K562 (cell line): ENCODE results near the gene ENTR1. TPM values are rescaled to one million over a fixed set of nuclear protein-coding genes. Genes with fewer than 3 reads are reported as not detected.

ENCODE experiments used
- ATAC-seq: fragments of 200-7000 bp; cut with Tn5 transposase; 3 replicates; pipeline ENCODE4 v1.9.1; 2020; ENCODE audit warnings: moderate library complexity
- BruUV-seq: library from RNA; stranded (reverse); fragments of 400-500 nt; replicated peaks from 2 replicates; lab custom pipeline; 2021; lab: Mats Ljungman, UMichigan
- CTCF ChIA-PET: fragments of 300-600 bp; formaldehyde crosslinking; extraction: SDS; loops from one replicate; lab custom pipeline; 2021; ENCODE audit warnings: low intra/inter-chr PET ratio; lab: Yijun Ruan, JAX
- POLR2A ChIA-PET: fragments of 300-600, 350-650 bp; sonication (Branson Sonifier 250); formaldehyde crosslinking; extraction: SDS; loops from one replicate; lab custom pipeline; 2021; ENCODE audit warnings: antibody characterized with exemption, inconsistent platforms; lab: Yijun Ruan, JAX
- DNase-seq, 4 experiments: peaks; one replicate each; pipeline versions ENCODE4 v3.0.0 to v3.0.0-alpha.2; 2011 to 2018; ENCODE audit warnings: low spot score in 3 of 4, mixed read lengths in 3 of 4; ENCODE audit errors: extremely low read depth in 1 of 4
- FAIRE-seq: peaks from 2 replicates; lab custom pipeline; 2011; peaks lifted over from hg19 to GRCh38; lab: Jason Lieb, UNC
- H2AFZ ChIP-seq: 2 replicates; pipeline ENCODE4 v1.6.0; 2011; ENCODE audit warnings: low read depth, low read length, control low read depth, inconsistent platforms
- H3K27ac ChIP-seq: fragments of 200-600 bp; 3 replicates; pipeline ENCODE4 v1.8.0; 2011; ENCODE audit warnings: low read depth, mild to moderate bottlenecking, control low read depth, inconsistent platforms, low read length, moderate library complexity, mixed read lengths; ENCODE audit errors: extremely low read depth
- H3K27me3 ChIP-seq, 2 experiments: fragments of 300-600 bp in 1 of 2; 2 replicates in 1 of 2; 3 replicates in 1 of 2; pipeline versions ENCODE4 v1.6.0 to v1.8.0; 2011; ENCODE audit warnings: inconsistent platforms in 2 of 2, low read length in 2 of 2, mild to moderate bottlenecking in 1 of 2, mixed read lengths in 1 of 2, moderate library complexity in 1 of 2; ENCODE audit not compliant: control insufficient read depth in 2 of 2, insufficient read depth in 2 of 2
- H3K36me3 ChIP-seq: fragments of 300-600 bp; 3 replicates; pipeline ENCODE4 v1.8.0; 2011; ENCODE audit warnings: mild to moderate bottlenecking, low read length, inconsistent platforms; ENCODE audit not compliant: control insufficient read depth, insufficient read depth
- H3K4me1 ChIP-seq, 2 experiments: fragments of 200-600 bp in 1 of 2; replicated peaks in 1 of 2; 2 replicates in 1 of 2; 3 replicates in 1 of 2; pipeline versions ENCODE4 v1.5.1 to v1.8.0; 2011; ENCODE audit warnings: inconsistent platforms in 2 of 2, low read length in 2 of 2, mild to moderate bottlenecking in 1 of 2, mixed read lengths in 1 of 2, moderate library complexity in 1 of 2; ENCODE audit not compliant: control insufficient read depth in 2 of 2, insufficient read depth in 2 of 2
- H3K4me2 ChIP-seq: 2 replicates; pipeline ENCODE4 v1.6.1; 2011; ENCODE audit warnings: low read length, control low read depth, inconsistent platforms, mixed read lengths; ENCODE audit not compliant: insufficient read depth
- H3K4me3 ChIP-seq: fragments of 200-600 bp; sonication (generic), shearing (Covaris generic); 2 replicates; pipeline ENCODE4 v1.5.1; 2016; ENCODE audit warnings: control low read depth, inconsistent platforms
- H3K79me2 ChIP-seq: fragments of 200-600 bp; 3 replicates; pipeline ENCODE4 v1.8.0; 2011; ENCODE audit warnings: low read length, inconsistent platforms; ENCODE audit not compliant: control insufficient read depth, insufficient read depth
- H3K9ac ChIP-seq, 2 experiments: 2 replicates each; pipeline versions ENCODE4 v1.6.0 to v1.6.1; 2011; ENCODE audit warnings: low read depth in 2 of 2, low read length in 2 of 2, control low read depth in 1 of 2, inconsistent platforms in 1 of 2, mild to moderate bottlenecking in 1 of 2, mixed read lengths in 1 of 2; ENCODE audit not compliant: insufficient read depth in 1 of 2
- H3K9me1 ChIP-seq: one replicate; pipeline ENCODE4 v1.6.0; 2011; ENCODE audit warnings: inconsistent platforms, mild to moderate bottlenecking, low read length, moderate library complexity; ENCODE audit not compliant: control insufficient read depth, insufficient read depth
- H3K9me3 ChIP-seq: replicated peaks from 2 replicates; pipeline ENCODE4 v1.5.1; 2011; ENCODE audit warnings: low read depth, low read length, inconsistent platforms; ENCODE audit not compliant: control insufficient read depth, insufficient read depth
- H4K20me1 ChIP-seq: replicated peaks from 2 replicates; pipeline ENCODE4 v1.6.1; 2011; ENCODE audit warnings: low read length, inconsistent platforms, mixed read lengths; ENCODE audit not compliant: control insufficient read depth, insufficient read depth
- ELK1 ChIP-seq: sonication (generic); formaldehyde crosslinking; IDR thresholded peaks from 2 replicates; pipeline ENCODE4 v1.8.1; 2022; ENCODE audit warnings: missing genetic modification reagents
- HNRNPK ChIP-seq: fragments of 200-400 bp; formaldehyde crosslinking; IDR thresholded peaks from one replicate; pipeline ENCODE4 v1.6.1; 2018; ENCODE audit warnings: mild to moderate bottlenecking, low read depth, low read length; ENCODE audit not compliant: poor library complexity, severe bottlenecking
- LCOR ChIP-seq: sonication (generic); formaldehyde crosslinking; IDR thresholded peaks from 2 replicates; pipeline ENCODE4 v1.8.0; 2022; ENCODE audit warnings: mild to moderate bottlenecking, missing genetic modification reagents
- MCM5 ChIP-seq: fragments of 450-650 bp; IDR thresholded peaks from 2 replicates; pipeline ENCODE4 v1.6.1; 2016; ENCODE audit warnings: low read depth
- POLR2G ChIP-seq: fragments of 200-400 bp; formaldehyde crosslinking; IDR thresholded peaks from 2 replicates; pipeline ENCODE4 v1.6.1; 2017; ENCODE audit warnings: low read depth, mild to moderate bottlenecking, antibody characterized with exemption, low read length, moderate library complexity
- RBFOX2 ChIP-seq: fragments of 200-400 bp; formaldehyde crosslinking; IDR thresholded peaks from 2 replicates; pipeline ENCODE4 v1.6.1; 2017; ENCODE audit warnings: low read depth, mild to moderate bottlenecking, low read length, moderate library complexity
- RBM15 ChIP-seq: fragments of 200-400 bp; formaldehyde crosslinking; IDR thresholded peaks from 2 replicates; pipeline ENCODE4 v1.6.1; 2018; ENCODE audit warnings: mild to moderate bottlenecking, low read length, moderate library complexity; ENCODE audit not compliant: insufficient read depth
- SLC30A9 ChIP-seq: fragments of 250-450 bp; sonication (Bioruptor Pico); IDR thresholded peaks from 2 replicates; pipeline ENCODE4 v1.8.0; 2022; ENCODE audit warnings: mild to moderate bottlenecking, moderate library complexity
- XRCC5 ChIP-seq: fragments of 200-400 bp; formaldehyde crosslinking; IDR thresholded peaks from 2 replicates; pipeline ENCODE4 v1.6.1; 2017; ENCODE audit warnings: low read depth, mild to moderate bottlenecking, low read length
- WGBS: fragments of 100-300 bp; shearing (Covaris generic); methylation state at CpG from one replicate; pipeline ENCODE4 v1.1.6; 2016; ENCODE audit warnings: low coverage, mixed read lengths; ENCODE audit not compliant: insufficient coverage; ENCODE audit errors: missing lambda C conversion rate; 5-methylcytosine and 5-hydroxymethylcytosine counted together
- in situ Hi-C: fragments of 300-500 bp; cut with MboI; formaldehyde crosslinking; loops from 4 replicates; pipeline ENCODE4 v1.15.0; 2018; ENCODE audit warnings: inconsistent platforms, mixed read lengths
- intact Hi-C: fragments of 100-400 bp; cut with micrococcal nuclease; formaldehyde crosslinking; loops from 2 replicates; pipeline ENCODE4 v1.14.2; 2022
- polyA plus RNA-seq, 8 experiments: library from polyadenylated mRNA; depleted of rRNA in 4 of 8; stranded (reverse) in 5 of 8; unstranded in 3 of 8; fragments of >200 nt; fragmentation: Nextera tagmentation in 2 of 8; fragmentation: Illumina TruSeq in 1 of 8; extraction: Ambion mirVana in 2 of 8; extraction: Trizol in 1 of 8; gene quantifications; 2 replicates each; pipeline versions ENCODE4 v1.2.1 to v1.2.3, GENCODE V29; 2011 to 2014; ENCODE audit warnings: inconsistent platforms in 1 of 8, missing spikeins in 1 of 8
- total RNA-seq, 7 experiments: library from RNA; depleted of rRNA in 6 of 7; stranded (reverse); fragments of >200 nt in 6 of 7; fragmentation: Illumina TruSeq in 2 of 7; extraction: Trizol in 2 of 7; gene quantifications; 2 replicates each; pipeline versions ENCODE4 v1.2.1 to v1.2.3, GENCODE V29; 2011 to 2021; ENCODE audit warnings: low replicate concordance in 1 of 7
- TF ChIP-seq, protein P1 (sequence below), 2 experiments: fragments of 150-350 bp in 1 of 2; IDR thresholded peaks; 2 replicates each; pipeline ENCODE4 v1.6.1; 2012 to 2016; ENCODE audit warnings: low read depth in 2 of 2, low read length in 2 of 2, mild to moderate bottlenecking in 1 of 2, moderate library complexity in 1 of 2

Gene ENTR1
- total and polyA plus RNA-seq, 9 of the 15 experiments (the other 6 are each of a cell fraction or from before 2014, with no cell fraction given), result 6.7 to 106 (median 72.6) TPM

GRCh38 chr9:136422876-136423275 lies 12.5 kb upstream of the ENTR1 start:
- H3K4me2 ChIP-seq, result no peak overlapping the region
- no peak overlapping the region for H3K9ac ChIP-seq
- H3K9me3 ChIP-seq, result no peaks in the 10 kb centered on the region
- TF ChIP-seq POLR2G, result peak; percentile 58
- TF ChIP-seq RBFOX2, result 0 out of 2 replicates have a peak, but pooled peaks have one; percentile 36
- TF ChIP-seq LCOR (CRISPR knock-in tag), result no peak
- TF ChIP-seq, all 486 proteins: peak for 2
- no TSS peak for BruUV-seq
- Histone ChIP-seq H3K4me1 (peaks cover 0 to 15% of the 10 kb centered on the region in 2 experiments; a peak in 2 of 5 replicates), H2AFZ (no peak overlapping the region), H3K36me3 (peaks cover 77% of the 10 kb centered on the region), H4K20me1 (no peaks in the 10 kb centered on the region), H3K4me3 (no peak overlapping the region), H3K79me2 (no peaks in the 10 kb centered on the region), H3K27me3 (no peaks in the 10 kb centered on the region), H3K27ac (no peak overlapping the region), H3K9me1 (no peaks in the 10 kb centered on the region)
- POLR2A ChIA-PET, result interaction anchor here (0.5 to 5.1 kb wide), 3 partner anchors 12 to 305 kb away, joined by 3 to 33 read pairs (median 4); no protein-coding TSS in a partner anchor
- no peak for DNase-seq
- no peak for FAIRE-seq
- in situ Hi-C loops (no loop called here), intact Hi-C loops (no loop called here)
- CTCF ChIA-PET, result no interaction called here
- 93% methylated on average over 21 of the region's 26 CpGs for WGBS
- ATAC-seq, result no peak

GRCh38 chr9:136421791-136422190 lies 11.4 kb upstream of the ENTR1 start:
- 96% methylated on average over 9 of the region's 21 CpGs for WGBS
- Histone ChIP-seq H3K4me1 (peaks cover 0 to 15% of the 10 kb centered on the region in 2 experiments; a peak in 2 of 5 replicates), H3K27ac (no peak overlapping the region), H3K9ac (no peak overlapping the region), H4K20me1 (no peaks in the 10 kb centered on the region), H3K79me2 (no peaks in the 10 kb centered on the region), H3K36me3 (peaks cover 83% of the 10 kb centered on the region), H3K4me2 (no peak overlapping the region), H2AFZ (no peak overlapping the region), H3K9me1 (no peaks in the 10 kb centered on the region), H3K9me3 (no peaks in the 10 kb centered on the region; the same call in 1 of the 2 replicates), H3K27me3 (no peaks in the 10 kb centered on the region), H3K4me3 (no peak overlapping the region)
- ATAC-seq, result no peak
- intact Hi-C loops, result no loop called here
- BruUV-seq, result no TSS peak
- in situ Hi-C loops, result no loop called here
- ChIA-PET CTCF (no interaction called here), POLR2A (interaction anchor here (0.7 to 5.1 kb wide), 2 partner anchors 13 to 25 kb away, joined by 3 to 33 read pairs; no protein-coding TSS in a partner anchor)
- FAIRE-seq, result no peak
- DNase-seq, result no peak
- TF ChIP-seq, protein P1, sequence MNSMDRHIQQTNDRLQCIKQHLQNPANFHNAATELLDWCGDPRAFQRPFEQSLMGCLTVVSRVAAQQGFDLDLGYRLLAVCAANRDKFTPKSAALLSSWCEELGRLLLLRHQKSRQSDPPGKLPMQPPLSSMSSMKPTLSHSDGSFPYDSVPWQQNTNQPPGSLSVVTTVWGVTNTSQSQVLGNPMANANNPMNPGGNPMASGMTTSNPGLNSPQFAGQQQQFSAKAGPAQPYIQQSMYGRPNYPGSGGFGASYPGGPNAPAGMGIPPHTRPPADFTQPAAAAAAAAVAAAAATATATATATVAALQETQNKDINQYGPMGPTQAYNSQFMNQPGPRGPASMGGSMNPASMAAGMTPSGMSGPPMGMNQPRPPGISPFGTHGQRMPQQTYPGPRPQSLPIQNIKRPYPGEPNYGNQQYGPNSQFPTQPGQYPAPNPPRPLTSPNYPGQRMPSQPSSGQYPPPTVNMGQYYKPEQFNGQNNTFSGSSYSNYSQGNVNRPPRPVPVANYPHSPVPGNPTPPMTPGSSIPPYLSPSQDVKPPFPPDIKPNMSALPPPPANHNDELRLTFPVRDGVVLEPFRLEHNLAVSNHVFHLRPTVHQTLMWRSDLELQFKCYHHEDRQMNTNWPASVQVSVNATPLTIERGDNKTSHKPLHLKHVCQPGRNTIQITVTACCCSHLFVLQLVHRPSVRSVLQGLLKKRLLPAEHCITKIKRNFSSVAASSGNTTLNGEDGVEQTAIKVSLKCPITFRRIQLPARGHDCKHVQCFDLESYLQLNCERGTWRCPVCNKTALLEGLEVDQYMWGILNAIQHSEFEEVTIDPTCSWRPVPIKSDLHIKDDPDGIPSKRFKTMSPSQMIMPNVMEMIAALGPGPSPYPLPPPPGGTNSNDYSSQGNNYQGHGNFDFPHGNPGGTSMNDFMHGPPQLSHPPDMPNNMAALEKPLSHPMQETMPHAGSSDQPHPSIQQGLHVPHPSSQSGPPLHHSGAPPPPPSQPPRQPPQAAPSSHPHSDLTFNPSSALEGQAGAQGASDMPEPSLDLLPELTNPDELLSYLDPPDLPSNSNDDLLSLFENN (IDR thresholded peaks at IDR 0.05; ENCODE audit: low read depth in 2 of 2, low read length in 2 of 2), result no peak
- no peak for TF ChIP-seq HNRNPK
- TF ChIP-seq XRCC5, result no peak
- no peak for TF ChIP-seq ELK1
- TF ChIP-seq POLR2G, result peak; percentile 61
- no peak for TF ChIP-seq RBM15
- TF ChIP-seq SLC30A9, result no peak
- TF ChIP-seq MCM5, result no peak
